Muscle layer of duodenum (tissue), 2 donors: Measurements from ENCODE around the gene CBX6.

ENCODE experiments used
- H3K27ac ChIP-seq: one replicate; pipeline ENCODE4 v1.7.0; 2013; ENCODE audit warnings: mild to moderate bottlenecking, low read length
- H3K27me3 ChIP-seq: one replicate; pipeline ENCODE4 v1.7.0; 2013; ENCODE audit warnings: low read depth, mild to moderate bottlenecking, control low read depth, low read length
- H3K36me3 ChIP-seq, 2 donors: one replicate each; pipeline ENCODE4 v1.7.0; 2013; ENCODE audit warnings: low read length in 2 of 2, control low read depth in 1 of 2, mild to moderate bottlenecking in 1 of 2; ENCODE audit not compliant: insufficient read depth in 2 of 2, control insufficient read depth in 1 of 2
- H3K4me1 ChIP-seq, 2 donors: one replicate each; pipeline ENCODE4 v1.7.0; 2013; ENCODE audit warnings: low read length in 2 of 2, mild to moderate bottlenecking in 2 of 2, control low read depth in 1 of 2, moderate library complexity in 1 of 2; ENCODE audit not compliant: insufficient read depth in 2 of 2, control insufficient read depth in 1 of 2
- H3K4me3 ChIP-seq, 2 donors: one replicate each; pipeline ENCODE4 v1.7.0; 2013; ENCODE audit warnings: low read length in 2 of 2, low read depth in 1 of 2, mild to moderate bottlenecking in 1 of 2
- H3K9me3 ChIP-seq, 2 donors: one replicate each; pipeline ENCODE4 v1.7.0; 2013; ENCODE audit warnings: low read length in 2 of 2, control low read depth in 1 of 2, mild to moderate bottlenecking in 1 of 2; ENCODE audit not compliant: control insufficient read depth in 1 of 2
- donor health status: healthy.

The CBX6 gene

GRCh38 chr22:38866024-38866398 lies 6.0 kb downstream of the CBX6 start:
- no peaks in the 10 kb centered on the region for H3K27me3 ChIP-seq
- H3K4me1 ChIP-seq, result peaks cover 18 to 79% of the 10 kb centered on the region in 2 donors
- no peak overlapping the region for H3K4me3 ChIP-seq
- H3K36me3 ChIP-seq, result peaks cover 0 to 22% of the 10 kb centered on the region in 2 donors
- H3K9me3 ChIP-seq, result no peaks in the 10 kb centered on the region
- H3K27ac ChIP-seq, result no peak overlapping the region

- Histone ChIP-seq H3K36me3 (peaks cover 0 to 22% of the 10 kb centered on the region in 2 donors), H3K9me3 (no peaks in the 10 kb centered on the region), H3K4me3 (no peak overlapping the region), H3K27me3 (no peaks in the 10 kb centered on the region), H3K27ac (no peak overlapping the region), H3K4me1 (peaks cover 14 to 73% of the 10 kb centered on the region in 2 donors)
These were observed 6.6 kb downstream of the CBX6 start for GRCh38 chr22:38865201-38866023.

- Histone ChIP-seq H3K36me3 (peaks cover 0 to 22% of the 10 kb centered on the region in 2 donors), H3K4me1 (peaks cover 6 to 65% of the 10 kb centered on the region in 2 donors), H3K9me3 (no peaks in the 10 kb centered on the region), H3K4me3 (no peak overlapping the region), H3K27ac (no peak overlapping the region), H3K27me3 (no peaks in the 10 kb centered on the region)
These were observed 7.4 kb downstream of the CBX6 start for GRCh38 chr22:38864361-38865191.

- Histone ChIP-seq H3K27ac (no peak overlapping the region), H3K4me1 (peaks cover 0 to 56% of the 10 kb centered on the region in 2 donors), H3K4me3 (no peak overlapping the region), H3K36me3 (peaks cover 0 to 22% of the 10 kb centered on the region in 2 donors), H3K9me3 (no peaks in the 10 kb centered on the region), H3K27me3 (no peaks in the 10 kb centered on the region)
These were observed 8.4 kb downstream of the CBX6 start for GRCh38 chr22:38863531-38864131.

GRCh38 chr22:38862375-38863329 lies 9.4 kb downstream of the CBX6 start:
- Histone ChIP-seq H3K27me3 (no peaks in the 10 kb centered on the region), H3K9me3 (no peaks in the 10 kb centered on the region), H3K27ac (no peak overlapping the region), H3K36me3 (peaks cover 0 to 16% of the 10 kb centered on the region in 2 donors), H3K4me3 (no peak overlapping the region), H3K4me1 (peaks cover 0 to 52% of the 10 kb centered on the region in 2 donors)

GRCh38 chr22:38861927-38862326 lies 10.1 kb downstream of the CBX6 start:
- no peaks in the 10 kb centered on the region for H3K9me3 ChIP-seq
- H3K4me1 ChIP-seq, result peaks cover 0 to 48% of the 10 kb centered on the region in 2 donors
- peaks cover 0 to 16% of the 10 kb centered on the region in 2 donors for H3K36me3 ChIP-seq
- H3K27me3 ChIP-seq, result no peaks in the 10 kb centered on the region
- no peak overlapping the region for H3K27ac ChIP-seq
- H3K4me3 ChIP-seq, result no peak overlapping the region

GRCh38 chr22:38861170-38861876 lies 10.7 kb downstream of the CBX6 start:
- Histone ChIP-seq H3K4me1 (peaks cover 0 to 44% of the 10 kb centered on the region in 2 donors), H3K27me3 (no peaks in the 10 kb centered on the region), H3K36me3 (peaks cover 0 to 11% of the 10 kb centered on the region in 2 donors), H3K4me3 (no peak overlapping the region), H3K9me3 (no peaks in the 10 kb centered on the region), H3K27ac (no peak overlapping the region)

GRCh38 chr22:38860283-38861169 lies 11.5 kb downstream of the CBX6 start:
- Histone ChIP-seq H3K4me3 (no peak overlapping the region), H3K4me1 (peaks cover 0 to 36% of the 10 kb centered on the region in 2 donors), H3K27me3 (no peaks in the 10 kb centered on the region), H3K9me3 (no peaks in the 10 kb centered on the region), H3K27ac (no peak overlapping the region), H3K36me3 (peaks cover 0 to 3% of the 10 kb centered on the region in 2 donors)

- Histone ChIP-seq H3K27me3 (no peaks in the 10 kb centered on the region), H3K4me1 (peaks cover 0 to 28% of the 10 kb centered on the region in 2 donors)
These were observed 12.3 kb downstream of the CBX6 start for GRCh38 chr22:38859581-38860282.

More at GRCh38 chr22:38859581-38860282, 12.3 kb downstream of the CBX6 start:
- no peaks in the 10 kb centered on the region for H3K36me3 ChIP-seq
- no peaks in the 10 kb centered on the region for H3K9me3 ChIP-seq
- H3K4me3 ChIP-seq, result no peak overlapping the region
- H3K27ac ChIP-seq, result no peak overlapping the region
